ENCODE measurements around the gene SLC2A4.

GRCh38 chr17:7289256-7290032 lies 7.9 kb downstream of the SLC2A4 start:
- TF ChIP-seq CTCF (conservative IDR thresholded peaks at IDR 0.05 in 1 of 2, IDR thresholded peaks at IDR 0.05 in 1 of 2; ENCODE audit: low read depth in 1 of 2, low read length in 2 of 2) (no peak), EZH2 (IDR thresholded peaks at IDR 0.05; ENCODE audit: low read length, missing control alignments) (no peak)
